ENCODE data around the gene APOL2. TPM values are rescaled to one million over a fixed set of nuclear protein-coding genes. Genes with fewer than 3 reads are reported as not detected.

APOL2 gene
- total RNA-seq, 1 experiment from 2014 or later, result 11.3 TPM

DNA sequence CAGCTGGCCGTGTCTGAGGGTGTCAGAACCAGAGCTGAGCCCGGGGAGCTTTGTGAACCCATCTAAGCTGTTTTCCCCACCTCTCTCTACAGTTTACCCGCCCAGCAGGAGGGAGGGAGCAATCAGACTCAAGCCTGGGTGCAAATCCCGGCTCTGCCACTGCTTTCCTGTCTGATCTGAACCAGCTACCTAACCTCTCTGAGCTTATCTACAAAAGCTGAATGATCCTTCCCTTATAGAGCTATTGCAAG, 252 bp downstream of the APOL2 start:
- Histone ChIP-seq H2AFZ (ENCODE audit: low read length) (peak overlapping the region; percentile 94), H3K9ac (ENCODE audit: low read length) (peak overlapping the region; percentile 80), H3K4me2 (ENCODE audit: low read depth, low read length, poor library complexity, severe bottlenecking) (peak overlapping the region; percentile 96), H3K4me3 (ENCODE audit: low read length) (peak overlapping the region; percentile 86), H4K20me1 (ENCODE audit: insufficient read depth, low read depth, low read length) (no peaks in the 10 kb centered on the region), H3K27me3 (ENCODE audit: low read length) (no peaks in the 10 kb centered on the region; the same call in 1 of the 2 replicates), H3K79me2 (ENCODE audit: low read length) (peaks cover 32% of the 10 kb centered on the region), H3K9me2 (replicated peaks; ENCODE audit: insufficient read depth, low read length) (no peaks in the 10 kb centered on the region), H3K9me3 (ENCODE audit: low read length) (no peaks in the 10 kb centered on the region), H3K27ac (ENCODE audit: low read length) (no peak overlapping the region), H3K4me1 (ENCODE audit: low read length) (peaks cover 19% of the 10 kb centered on the region), H3K36me3 (ENCODE audit: insufficient read depth, low read length) (0 out of 2 replicates have a peak, but pooled peaks cover 6% of the 10 kb centered on the region)
- DNase-seq, result peak; percentile 65

DNA sequence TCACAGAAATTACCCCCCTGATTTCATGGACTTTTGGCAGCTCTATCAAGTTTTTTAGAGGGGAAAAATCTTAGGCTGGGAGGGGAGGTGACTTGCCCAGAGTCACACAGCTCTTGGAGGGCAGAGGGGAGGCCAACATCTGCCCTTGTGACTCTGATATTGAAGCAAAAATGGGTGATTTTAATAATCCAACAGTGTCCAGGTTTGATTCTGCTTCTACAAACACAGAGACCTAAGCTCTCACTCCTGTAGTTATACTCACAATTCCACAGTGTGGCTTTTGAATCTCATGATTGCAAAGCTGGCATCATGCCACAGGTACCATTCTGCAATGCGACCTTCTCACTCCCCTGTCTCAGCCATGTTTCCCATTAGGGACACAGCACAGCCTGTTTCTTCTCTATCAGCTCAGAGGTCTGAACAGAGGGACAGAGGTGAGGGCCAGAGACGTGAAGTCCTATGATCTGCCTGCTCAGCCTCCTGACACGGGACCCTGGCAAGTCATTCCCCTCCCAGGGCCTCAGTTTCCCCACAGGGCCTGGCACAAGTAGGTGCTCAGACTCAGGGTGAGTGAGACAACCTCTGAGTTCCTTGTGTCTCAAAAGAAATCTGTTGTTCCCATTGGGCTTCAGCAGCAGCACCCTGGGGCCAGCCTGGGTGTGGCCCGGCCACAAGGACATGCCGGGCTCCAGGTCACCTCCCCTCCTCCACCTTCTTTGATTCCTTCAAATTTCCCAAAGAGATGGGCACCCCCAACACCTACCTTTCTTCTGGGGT, 766 bp downstream of the APOL2 start:
- Histone ChIP-seq H3K4me1 (ENCODE audit: low read length) (peaks cover 19% of the 10 kb centered on the region), H3K36me3 (ENCODE audit: insufficient read depth, low read length) (0 out of 2 replicates have a peak, but pooled peaks cover 6% of the 10 kb centered on the region), H3K9me3 (ENCODE audit: low read length) (no peaks in the 10 kb centered on the region), H3K4me2 (ENCODE audit: low read depth, low read length, poor library complexity, severe bottlenecking) (peak overlapping the region; percentile 96), H3K27ac (ENCODE audit: low read length) (no peak overlapping the region), H3K9ac (ENCODE audit: low read length) (peak overlapping the region; percentile 80), H2AFZ (ENCODE audit: low read length) (peak overlapping the region; percentile 94), H3K9me2 (replicated peaks; ENCODE audit: insufficient read depth, low read length) (no peaks in the 10 kb centered on the region), H3K79me2 (ENCODE audit: low read length) (peaks cover 32% of the 10 kb centered on the region), H3K27me3 (ENCODE audit: low read length) (no peaks in the 10 kb centered on the region; the same call in 1 of the 2 replicates), H3K4me3 (ENCODE audit: low read length) (peak overlapping the region; percentile 86), H4K20me1 (ENCODE audit: insufficient read depth, low read depth, low read length) (no peaks in the 10 kb centered on the region)
- DNase-seq, result no peak

DNA sequence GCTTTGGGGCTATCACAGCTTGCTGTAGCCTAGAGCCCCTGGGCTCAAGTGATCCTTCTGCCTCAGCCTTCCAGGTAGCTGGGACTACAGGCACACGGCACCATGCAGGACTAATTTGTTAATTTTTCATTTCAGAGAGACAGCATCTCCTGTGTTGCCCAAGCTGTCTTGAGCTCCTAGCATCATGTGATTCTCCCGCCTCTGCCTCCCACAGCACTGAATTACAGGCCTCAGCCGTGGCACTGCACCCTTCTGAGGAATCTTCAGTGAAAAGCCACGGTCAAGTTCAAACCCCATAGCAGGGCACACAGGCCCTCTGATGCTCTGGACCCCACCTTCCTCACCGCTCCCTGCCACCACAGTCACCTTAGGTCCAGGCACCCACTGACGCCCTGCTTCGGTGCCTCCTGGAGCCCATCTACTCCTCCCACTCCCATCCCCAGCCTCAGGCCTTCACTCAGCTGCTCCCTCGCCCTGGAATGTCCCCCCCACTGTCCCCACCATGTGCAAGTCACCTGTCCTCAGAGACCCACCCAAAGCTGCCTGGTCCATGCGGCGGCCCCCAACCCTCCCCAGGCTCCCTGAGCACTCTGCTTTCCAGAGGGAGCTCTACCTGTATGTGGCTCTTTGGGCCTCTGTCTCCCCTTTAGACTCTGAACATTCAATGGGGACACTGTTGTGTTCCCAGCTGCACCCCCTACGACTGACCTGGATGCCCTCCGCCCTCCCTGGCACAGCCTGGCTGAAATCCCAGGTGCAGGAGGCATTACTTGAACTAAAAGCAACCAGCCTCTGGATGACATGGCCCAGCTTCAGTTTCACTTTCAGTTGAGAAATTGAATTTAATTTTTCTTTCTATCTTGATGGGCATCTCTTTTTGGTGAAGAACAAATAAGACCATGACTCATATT, 1.6 kb downstream of the APOL2 start:
- H4K20me1 ChIP-seq (ENCODE audit: insufficient read depth, low read depth, low read length), result no peaks in the 10 kb centered on the region
- H3K9ac ChIP-seq (ENCODE audit: low read length), result peak overlapping the region; percentile 80
- H3K4me3 ChIP-seq (ENCODE audit: low read length), result peak overlapping the region; percentile 86
- H3K36me3 ChIP-seq (ENCODE audit: insufficient read depth, low read length), result 0 out of 2 replicates have a peak, but pooled peaks cover 6% of the 10 kb centered on the region
- no peaks in the 10 kb centered on the region for H3K9me2 ChIP-seq (replicated peaks; ENCODE audit: insufficient read depth, low read length)
- H3K4me1 ChIP-seq (ENCODE audit: low read length), result peaks cover 19% of the 10 kb centered on the region
- H2AFZ ChIP-seq (ENCODE audit: low read length), result no peak overlapping the region
- H3K9me3 ChIP-seq (ENCODE audit: low read length), result no peaks in the 10 kb centered on the region
- H3K4me2 ChIP-seq (ENCODE audit: low read depth, low read length, poor library complexity, severe bottlenecking), result peak overlapping the region; percentile 96
- no peak for DNase-seq
- H3K79me2 ChIP-seq (ENCODE audit: low read length), result peaks cover 32% of the 10 kb centered on the region
- no peaks in the 10 kb centered on the region; the same call in 1 of the 2 replicates for H3K27me3 ChIP-seq (ENCODE audit: low read length)
- H3K27ac ChIP-seq (ENCODE audit: low read length), result no peak overlapping the region

DNA sequence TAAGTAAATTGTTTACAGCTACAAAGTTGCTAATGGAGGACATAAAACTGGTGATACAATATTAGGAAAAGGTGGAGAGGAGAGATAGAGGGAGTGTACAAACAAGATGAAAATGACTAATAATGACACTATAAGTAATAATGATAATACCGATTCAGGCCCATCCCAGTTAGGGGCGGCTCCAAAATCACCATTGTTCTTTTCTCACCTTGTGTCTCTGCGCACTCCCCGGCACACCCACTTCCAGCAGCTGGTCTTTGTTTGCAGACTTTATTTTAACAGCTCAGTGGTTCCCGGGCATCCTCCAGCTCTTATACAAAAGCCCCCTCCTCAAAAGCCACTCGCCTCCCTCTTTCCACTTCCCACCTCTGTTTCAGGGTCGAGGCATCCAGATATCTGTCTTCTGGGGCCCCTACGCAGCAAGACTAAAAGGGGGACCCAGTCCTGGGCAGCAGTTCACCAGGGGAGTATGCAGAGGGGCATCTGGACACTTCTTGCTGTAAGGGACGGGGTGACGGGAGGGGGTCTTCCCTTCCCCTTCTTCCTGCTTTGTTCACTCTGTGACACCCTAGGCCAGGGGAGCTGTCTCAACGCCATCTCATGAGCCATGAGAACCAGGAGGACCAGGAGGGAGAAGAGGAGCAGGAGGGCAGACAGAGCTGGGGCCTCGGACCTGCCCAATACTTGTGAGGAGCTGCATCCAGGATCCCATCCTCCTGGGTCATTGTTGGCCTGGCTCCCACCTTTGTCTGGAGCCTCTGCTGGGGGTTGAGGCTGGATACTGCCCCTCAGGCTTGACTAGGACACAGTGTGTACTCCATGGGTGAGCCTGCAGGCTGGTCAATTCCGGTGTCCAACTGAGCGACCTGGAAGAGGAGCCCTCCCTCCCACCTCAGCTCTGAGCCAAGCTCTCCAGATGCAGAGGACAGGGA, 2.7 kb downstream of the APOL2 start:
- H3K4me1 ChIP-seq (ENCODE audit: low read length), result peaks cover 19% of the 10 kb centered on the region
- no peak for DNase-seq

DNA sequence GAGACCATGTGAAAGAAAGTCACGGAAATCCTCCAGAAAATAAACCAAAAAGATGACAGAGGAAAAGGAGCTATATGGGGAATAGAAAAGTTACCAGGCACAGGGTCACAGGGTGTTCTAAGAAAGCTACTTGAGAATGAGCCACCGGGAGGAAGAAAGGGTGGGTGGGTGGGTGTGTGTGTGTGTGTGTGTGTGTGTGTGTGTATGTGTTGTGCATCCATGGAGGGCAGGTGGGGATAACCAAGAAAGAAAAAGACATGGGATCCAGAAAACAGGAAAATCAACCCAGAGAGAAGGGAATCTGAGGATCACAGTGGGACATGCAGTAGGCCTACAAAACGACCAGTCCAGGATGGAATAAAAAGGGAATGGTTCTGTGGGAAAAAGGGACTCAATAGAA, 3.7 kb downstream of the APOL2 start:
- Histone ChIP-seq H3K27me3 (ENCODE audit: low read length) (no peaks in the 10 kb centered on the region), H3K9me2 (replicated peaks; ENCODE audit: insufficient read depth, low read length) (no peaks in the 10 kb centered on the region), H3K36me3 (ENCODE audit: insufficient read depth, low read length) (0 out of 2 replicates have a peak, but pooled peaks cover 6% of the 10 kb centered on the region), H3K4me3 (ENCODE audit: low read length) (no peak overlapping the region), H3K9ac (ENCODE audit: low read length) (no peak overlapping the region), H3K4me2 (ENCODE audit: low read depth, low read length, poor library complexity, severe bottlenecking) (no peak overlapping the region), H3K27ac (ENCODE audit: low read length) (no peak overlapping the region), H3K79me2 (ENCODE audit: low read length) (peaks cover 32% of the 10 kb centered on the region), H2AFZ (ENCODE audit: low read length) (no peak overlapping the region), H4K20me1 (ENCODE audit: insufficient read depth, low read depth, low read length) (no peaks in the 10 kb centered on the region), H3K4me1 (ENCODE audit: low read length) (peaks cover 19% of the 10 kb centered on the region), H3K9me3 (ENCODE audit: low read length) (no peaks in the 10 kb centered on the region)
- no peak for DNase-seq

More for the DNA sequence above, 2.7 kb downstream of the APOL2 start:
- H3K9me2 ChIP-seq (replicated peaks; ENCODE audit: insufficient read depth, low read length), result no peaks in the 10 kb centered on the region
- no peak overlapping the region for H3K27ac ChIP-seq (ENCODE audit: low read length)
- H3K9me3 ChIP-seq (ENCODE audit: low read length), result no peaks in the 10 kb centered on the region
- no peak overlapping the region for H3K9ac ChIP-seq (ENCODE audit: low read length)
- H3K27me3 ChIP-seq (ENCODE audit: low read length), result no peaks in the 10 kb centered on the region
- H3K79me2 ChIP-seq (ENCODE audit: low read length), result peaks cover 32% of the 10 kb centered on the region
- H3K36me3 ChIP-seq (ENCODE audit: insufficient read depth, low read length), result 0 out of 2 replicates have a peak, but pooled peaks cover 6% of the 10 kb centered on the region
- H3K4me2 ChIP-seq (ENCODE audit: low read depth, low read length, poor library complexity, severe bottlenecking), result no peak overlapping the region
- H3K4me3 ChIP-seq (ENCODE audit: low read length), result no peak overlapping the region
- H2AFZ ChIP-seq (ENCODE audit: low read length), result no peak overlapping the region
- H4K20me1 ChIP-seq (ENCODE audit: insufficient read depth, low read depth, low read length), result no peaks in the 10 kb centered on the region

DNA sequence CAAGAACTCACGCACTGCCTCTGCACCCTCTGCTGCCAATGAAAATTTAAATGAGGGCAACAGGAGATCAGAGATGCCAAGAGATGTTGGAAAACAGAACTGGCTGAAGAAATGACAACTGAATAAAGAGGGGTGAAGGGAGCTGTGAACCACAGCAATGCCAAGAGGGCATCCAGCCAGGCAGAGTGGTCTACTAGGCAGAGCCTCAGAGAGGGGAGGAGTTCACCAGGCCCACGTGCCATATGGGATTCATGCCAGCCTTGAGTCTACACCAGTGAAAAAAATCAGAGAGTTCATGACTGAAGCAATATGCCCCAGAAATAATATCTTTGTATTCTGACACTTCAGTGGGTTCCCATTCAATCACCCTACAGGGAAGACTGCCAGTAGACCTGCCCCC, 4.4 kb downstream of the APOL2 start:
- Histone ChIP-seq H3K4me3 (ENCODE audit: low read length) (no peak overlapping the region), H3K27me3 (ENCODE audit: low read length) (no peaks in the 10 kb centered on the region), H2AFZ (ENCODE audit: low read length) (no peak overlapping the region), H3K36me3 (ENCODE audit: insufficient read depth, low read length) (0 out of 2 replicates have a peak, but pooled peaks cover 6% of the 10 kb centered on the region), H3K4me1 (ENCODE audit: low read length) (peaks cover 18% of the 10 kb centered on the region), H3K27ac (ENCODE audit: low read length) (no peak overlapping the region), H3K9me3 (ENCODE audit: low read length) (no peaks in the 10 kb centered on the region), H4K20me1 (ENCODE audit: insufficient read depth, low read depth, low read length) (no peaks in the 10 kb centered on the region), H3K9me2 (replicated peaks; ENCODE audit: insufficient read depth, low read length) (no peaks in the 10 kb centered on the region), H3K9ac (ENCODE audit: low read length) (no peak overlapping the region), H3K79me2 (ENCODE audit: low read length) (peaks cover 32% of the 10 kb centered on the region), H3K4me2 (ENCODE audit: low read depth, low read length, poor library complexity, severe bottlenecking) (no peak overlapping the region)
- DNase-seq, result no peak

DNA sequence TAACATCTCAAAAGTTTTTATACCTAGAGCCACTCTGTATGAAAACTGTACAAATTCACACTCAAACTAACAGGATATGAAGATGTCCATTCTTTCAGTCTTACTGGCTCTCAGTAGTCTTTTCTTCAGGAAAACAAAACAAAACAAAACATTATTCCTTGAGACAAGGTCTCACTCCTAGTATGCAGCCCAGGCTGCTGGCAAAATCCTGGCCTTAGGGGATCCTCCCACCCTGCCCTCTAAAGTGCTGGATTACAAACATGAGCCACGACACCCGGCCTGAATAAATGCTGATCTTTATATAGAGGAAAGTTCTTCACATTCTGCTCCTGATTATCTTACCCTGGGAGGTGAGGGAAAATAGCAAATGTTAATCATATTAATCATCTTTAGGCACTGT, 5.1 kb downstream of the APOL2 start:
- Histone ChIP-seq H3K36me3 (ENCODE audit: insufficient read depth, low read length) (0 out of 2 replicates have a peak, but pooled peaks cover 6% of the 10 kb centered on the region), H3K4me1 (ENCODE audit: low read length) (peaks cover 14% of the 10 kb centered on the region), H3K4me2 (ENCODE audit: low read depth, low read length, poor library complexity, severe bottlenecking) (no peak overlapping the region), H2AFZ (ENCODE audit: low read length) (no peak overlapping the region), H3K27ac (ENCODE audit: low read length) (no peak overlapping the region), H3K27me3 (ENCODE audit: low read length) (no peaks in the 10 kb centered on the region), H3K4me3 (ENCODE audit: low read length) (no peak overlapping the region), H3K9me2 (replicated peaks; ENCODE audit: insufficient read depth, low read length) (no peaks in the 10 kb centered on the region), H3K79me2 (ENCODE audit: low read length) (peaks cover 31% of the 10 kb centered on the region), H3K9me3 (ENCODE audit: low read length) (no peaks in the 10 kb centered on the region), H4K20me1 (ENCODE audit: insufficient read depth, low read depth, low read length) (no peaks in the 10 kb centered on the region), H3K9ac (ENCODE audit: low read length) (no peak overlapping the region)
- DNase-seq, result no peak

Data from Karpas-422 (cell line).